Fibroblast of the conjunctiva (primary cell): ENCODE measurements around the gene SULT4A1.

Experiments
- DNase-seq: peaks from one replicate; pipeline ENCODE4 v3.0.0-alpha.2; 2010; ENCODE audit warnings: low read depth

Gene SULT4A1

DNA sequence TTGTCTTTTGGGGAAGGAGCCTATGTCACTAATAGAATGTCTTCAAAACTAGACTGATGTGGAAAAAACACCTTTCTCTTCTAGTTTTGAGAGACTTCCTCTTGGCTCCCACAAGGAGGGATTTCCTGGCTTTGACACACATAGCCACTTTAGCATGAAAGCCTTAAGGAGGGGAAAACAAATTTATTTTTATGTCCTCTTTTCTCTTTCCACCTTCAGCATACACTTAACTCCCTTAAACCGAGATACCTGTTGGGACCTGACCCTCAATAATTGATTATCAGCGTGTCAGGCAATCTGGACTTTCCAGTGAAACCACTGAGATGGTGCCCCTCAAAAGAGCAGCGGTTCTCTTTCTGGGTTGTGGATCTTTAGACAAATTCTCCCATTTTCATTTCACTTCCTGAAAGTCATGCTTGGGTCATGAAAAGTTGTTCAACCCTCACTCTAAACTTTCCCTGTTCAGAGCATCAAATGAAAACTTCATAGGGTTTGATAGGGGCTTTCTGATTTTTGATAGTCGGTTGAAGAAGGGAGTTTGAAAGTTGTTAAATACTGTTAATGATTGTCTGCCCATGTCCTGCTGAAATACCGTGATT, 59.3 kb downstream of the SULT4A1 start:
- no peak for DNase-seq

DNA sequence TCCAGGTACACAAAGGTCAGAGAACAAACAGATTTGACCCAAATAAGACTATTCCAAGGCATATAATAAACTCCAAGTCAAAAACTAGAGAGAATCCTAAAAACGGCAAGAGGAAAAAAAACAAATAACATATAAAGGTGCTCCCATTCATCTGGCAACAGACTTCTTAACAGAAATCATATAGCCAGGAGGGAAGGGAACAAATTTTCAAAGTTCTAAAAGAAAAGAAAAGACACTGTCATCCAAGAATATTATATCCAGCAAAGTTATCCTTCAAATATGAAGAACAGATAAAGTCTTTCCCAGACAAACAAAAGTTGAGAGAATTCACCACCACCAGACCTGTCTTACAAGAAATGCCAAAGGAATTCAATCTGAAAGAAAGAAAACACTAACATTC, 61.3 kb downstream of the SULT4A1 start:
- DNase-seq = no peak

DNA sequence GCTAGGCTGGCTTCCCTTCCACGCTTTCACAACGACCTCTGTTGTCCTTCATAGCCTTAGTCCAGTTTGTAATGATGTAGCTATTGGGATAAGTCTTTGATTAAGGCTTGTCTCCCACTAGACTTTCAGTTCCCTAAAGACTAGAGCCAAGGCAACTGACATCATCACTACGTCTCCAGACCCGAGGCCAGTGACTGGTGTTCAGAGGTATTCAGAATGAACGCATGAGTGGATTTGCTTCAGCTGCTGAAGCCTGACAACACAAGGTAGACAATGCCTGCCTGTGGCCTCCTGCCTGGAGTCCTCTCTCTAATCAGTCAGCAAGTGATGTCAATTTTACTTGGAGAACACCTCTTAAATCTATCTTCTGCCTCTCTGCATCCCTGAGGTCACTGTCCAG, 63.8 kb downstream of the SULT4A1 start:
- DNase-seq = no peak

DNA sequence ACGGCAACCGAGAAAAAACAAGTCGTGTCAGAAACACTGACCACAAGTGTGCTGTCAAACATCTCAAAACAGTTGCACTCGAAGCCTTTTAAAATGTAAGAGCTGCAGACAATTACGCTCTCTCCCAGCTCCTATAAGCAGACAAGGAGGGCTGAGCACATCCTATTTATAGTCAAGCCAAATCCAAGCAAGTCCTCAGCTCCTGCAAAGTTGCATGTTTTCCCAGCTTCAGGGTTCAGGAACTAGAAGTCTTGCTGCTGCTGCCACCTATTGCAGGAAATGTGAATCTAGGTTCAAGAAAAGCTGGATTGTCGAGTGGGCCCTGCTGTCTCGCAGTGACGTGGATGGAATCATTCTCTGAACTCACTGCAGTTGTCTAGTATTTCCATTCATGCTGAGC, 65.7 kb downstream of the SULT4A1 start:
- peak; percentile 20 for DNase-seq

DNA sequence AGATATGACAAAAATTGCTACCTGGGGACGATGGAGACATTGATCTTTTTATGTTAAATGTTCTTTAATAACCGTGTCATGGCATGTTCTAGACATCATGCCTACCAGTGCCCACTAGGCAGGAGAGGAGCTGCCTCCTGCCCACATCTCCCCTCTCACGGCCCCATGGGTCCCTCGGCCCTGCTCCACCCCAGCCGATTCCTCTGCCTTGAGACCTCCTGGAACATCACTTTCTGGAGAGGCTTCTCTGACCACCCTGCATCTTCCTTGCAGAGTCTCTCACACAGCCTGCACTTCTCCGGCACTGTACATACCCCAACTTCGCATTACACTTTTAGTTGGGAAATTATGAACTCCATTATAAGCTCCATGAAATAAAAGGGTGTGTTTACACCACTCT, 67.0 kb downstream of the SULT4A1 start:
- no peak for DNase-seq

DNA sequence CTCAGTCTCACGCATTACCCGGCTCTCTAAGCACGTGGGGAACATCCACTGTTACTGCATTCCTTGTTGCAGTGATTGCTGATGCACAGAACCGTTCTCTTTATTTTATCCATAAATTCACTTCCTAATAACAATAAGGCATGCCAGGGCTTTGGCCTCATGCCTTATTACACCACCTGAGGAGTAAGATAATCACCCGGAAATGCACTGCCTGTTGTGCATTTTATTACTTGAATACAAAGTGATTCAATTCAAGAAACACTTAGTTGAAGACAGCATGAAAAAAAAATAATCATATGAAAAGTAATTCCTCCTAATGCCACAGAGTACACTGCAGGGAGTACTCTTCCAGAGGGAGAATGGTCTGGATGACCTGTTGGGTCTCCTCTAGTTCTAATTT, 69.4 kb downstream of the SULT4A1 start:
- DNase-seq = no peak

DNA sequence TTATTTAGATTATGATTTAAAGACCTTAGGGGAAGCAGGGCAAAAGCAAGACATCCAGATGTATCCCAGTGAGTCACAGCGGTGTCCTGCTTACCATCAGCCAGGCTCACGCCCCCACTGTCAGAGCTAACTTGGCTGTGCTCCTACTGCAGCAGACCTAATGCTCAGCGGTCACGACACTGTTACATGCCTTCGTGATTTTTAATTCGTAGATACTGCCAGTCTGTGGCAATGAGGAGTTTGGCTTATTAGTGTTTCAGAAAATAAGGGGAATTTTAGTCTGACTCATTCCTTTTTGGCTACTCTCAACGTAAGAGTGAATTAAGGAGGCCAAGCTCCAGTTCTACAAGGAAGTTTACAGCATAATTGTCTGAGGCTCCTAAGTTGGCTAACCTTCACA, 72.9 kb downstream of the SULT4A1 start:
- DNase-seq = peak; percentile 62

DNA sequence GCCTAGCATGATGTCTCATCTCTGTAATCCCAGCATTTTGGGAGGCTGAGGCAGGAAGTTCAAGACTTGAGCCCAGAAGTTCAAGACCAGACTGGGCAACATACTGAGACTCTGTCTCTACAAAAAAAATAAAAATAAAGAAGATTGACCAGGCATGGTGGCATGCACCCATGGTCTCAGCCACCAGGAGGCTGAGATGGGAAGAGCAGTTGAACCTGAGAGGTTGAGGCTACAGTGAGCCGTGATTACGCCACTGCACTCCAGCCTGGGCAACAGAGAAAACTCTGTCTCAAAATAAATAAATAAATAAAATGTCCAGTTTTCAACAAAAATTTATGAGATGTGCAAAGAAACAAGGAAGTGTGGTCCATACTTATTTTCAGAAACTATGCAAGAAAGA, 78.5 kb downstream of the SULT4A1 start:
- DNase-seq = no peak

DNA sequence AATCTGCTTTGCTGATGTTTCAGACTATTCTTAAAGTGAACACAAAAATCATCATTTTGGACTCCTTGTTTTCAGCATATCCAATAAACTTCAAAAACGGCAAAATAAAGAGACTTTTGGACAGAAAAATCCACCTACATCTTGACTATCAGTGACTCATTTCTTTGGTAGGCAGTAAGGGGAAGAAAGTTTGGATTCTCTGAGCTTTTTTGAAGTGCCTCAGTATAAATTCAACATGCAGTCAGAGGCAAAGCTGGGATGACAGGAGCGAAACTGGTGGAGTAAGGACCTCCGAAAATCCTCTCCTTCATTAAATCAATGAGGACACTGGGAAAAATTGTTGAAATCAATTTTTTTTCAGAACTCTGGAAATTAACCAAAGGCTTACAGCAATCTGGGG, 79.9 kb downstream of the SULT4A1 start:
- DNase-seq = no peak

DNA sequence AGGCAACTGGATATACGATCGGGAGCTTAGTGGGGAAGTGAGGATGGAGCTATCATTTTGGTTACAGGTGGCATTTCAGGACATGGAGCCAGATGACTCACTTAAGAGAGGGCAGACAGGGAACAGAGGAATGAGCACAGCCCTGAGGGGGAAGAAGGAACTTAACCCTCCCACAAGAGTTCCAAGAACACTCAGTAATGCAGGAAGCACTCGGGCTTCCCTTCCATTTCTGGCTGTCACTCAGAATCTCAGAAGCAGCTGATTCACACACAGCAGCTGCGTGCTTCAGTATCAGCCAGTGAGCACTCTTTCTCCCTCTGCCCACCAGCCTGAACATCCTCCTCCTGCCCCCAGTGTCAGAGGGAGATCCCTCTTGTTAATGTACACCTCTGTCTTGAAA, 85.0 kb downstream of the SULT4A1 start:
- DNase-seq = no peak

DNA sequence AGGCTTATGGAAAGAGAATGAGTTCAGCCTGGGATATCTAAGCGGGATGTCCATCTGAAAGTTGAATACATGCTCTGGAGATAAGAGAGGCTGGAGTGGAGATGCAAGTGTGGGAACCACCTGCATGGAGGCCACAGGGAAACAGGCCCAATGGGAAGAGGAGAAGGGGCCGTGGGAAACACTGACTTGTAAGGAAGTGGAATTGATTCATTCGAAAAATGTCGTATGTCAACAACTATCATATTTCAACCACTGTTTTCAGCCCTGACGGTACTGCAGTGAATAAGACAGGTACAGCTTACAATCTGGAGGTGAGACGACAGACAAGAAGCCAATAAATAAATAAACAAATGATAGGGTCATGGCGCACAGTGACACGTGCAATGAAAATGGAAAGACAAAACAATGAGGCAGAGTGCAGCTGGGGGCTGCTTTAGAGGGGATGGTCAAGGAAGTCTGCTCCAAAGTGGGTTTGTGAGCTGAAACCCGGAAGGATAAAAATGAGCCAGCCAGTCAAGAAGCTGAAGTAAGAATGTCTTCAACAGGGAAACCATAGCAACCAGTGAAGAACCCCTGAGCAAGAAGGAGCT, 86.1 kb downstream of the SULT4A1 start:
- no peak for DNase-seq
